IPS-18a (cell line): ENCODE results near the gene TSPAN19.

Experiments
- H3K27ac ChIP-seq: one replicate; pipeline ENCODE4 v1.5.1; 2013; ENCODE audit warnings: low read length
- H3K27me3 ChIP-seq: one replicate; pipeline ENCODE4 v1.6.1; 2013; ENCODE audit warnings: mild to moderate bottlenecking, low read length; ENCODE audit not compliant: control insufficient read depth, insufficient read depth
- H3K36me3 ChIP-seq: one replicate; pipeline ENCODE4 v1.6.1; 2013; ENCODE audit warnings: low read depth, low read length; ENCODE audit not compliant: control insufficient read depth
- H3K4me1 ChIP-seq: one replicate; pipeline ENCODE4 v1.6.1; 2013; ENCODE audit warnings: low read depth, low read length; ENCODE audit not compliant: control insufficient read depth
- H3K4me3 ChIP-seq: one replicate; pipeline ENCODE4 v1.5.1; 2013; ENCODE audit warnings: low read length
- H3K9ac ChIP-seq: one replicate; pipeline ENCODE4 v1.6.1; 2013; ENCODE audit warnings: mild to moderate bottlenecking, low read length, moderate library complexity
- H3K9me3 ChIP-seq: one replicate; pipeline ENCODE4 v1.6.1; 2013; ENCODE audit warnings: low read depth, low read length; ENCODE audit not compliant: control insufficient read depth

Gene TSPAN19

GRCh38 chr12:85000729-85001128 is 35.3 kb downstream of the TSPAN19 start:
- H3K27me3 ChIP-seq: no peaks in the 10 kb centered on the region
- no peak overlapping the region for H3K4me3 ChIP-seq
- H3K9me3 ChIP-seq: no peaks in the 10 kb centered on the region
- no peak overlapping the region for H3K9ac ChIP-seq
- no peaks in the 10 kb centered on the region for H3K36me3 ChIP-seq
- H3K27ac ChIP-seq: no peak overlapping the region
- peaks cover 21% of the 10 kb centered on the region for H3K4me1 ChIP-seq

GRCh38 chr12:84998341-84998740 is 37.7 kb downstream of the TSPAN19 start:
- Histone ChIP-seq H3K4me1 (peaks cover 4% of the 10 kb centered on the region), H3K27ac (no peak overlapping the region), H3K4me3 (no peak overlapping the region), H3K27me3 (no peaks in the 10 kb centered on the region), H3K9ac (no peak overlapping the region), H3K36me3 (no peaks in the 10 kb centered on the region), H3K9me3 (no peaks in the 10 kb centered on the region)

DNA sequence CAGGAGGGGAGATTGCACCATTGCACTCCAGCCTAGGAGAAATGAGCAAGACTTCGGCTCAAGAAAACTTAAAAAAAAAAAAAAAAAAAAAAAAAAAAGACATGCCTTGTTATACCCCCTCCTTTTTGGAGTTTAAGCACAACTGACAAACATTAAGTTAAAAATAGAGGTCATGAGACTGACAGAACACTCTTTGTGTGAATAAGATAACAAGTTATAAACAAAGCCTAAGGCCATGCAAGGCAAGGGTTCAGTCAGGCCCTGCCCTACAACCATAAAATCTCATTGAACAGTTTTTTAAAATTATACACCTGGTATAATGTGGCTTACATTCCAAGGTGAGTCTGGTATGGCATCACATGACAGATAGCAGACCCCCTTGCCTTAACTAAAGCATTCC is 39.3 kb downstream of the TSPAN19 start:
- no peak overlapping the region for H3K4me3 ChIP-seq
- H3K4me1 ChIP-seq: peaks cover 4% of the 10 kb centered on the region
- no peaks in the 10 kb centered on the region for H3K27me3 ChIP-seq
- no peaks in the 10 kb centered on the region for H3K36me3 ChIP-seq
- H3K9ac ChIP-seq: no peak overlapping the region
- no peak overlapping the region for H3K27ac ChIP-seq
- no peaks in the 10 kb centered on the region for H3K9me3 ChIP-seq

- Histone ChIP-seq H3K9ac (no peak overlapping the region), H3K9me3 (no peaks in the 10 kb centered on the region), H3K4me1 (peaks cover 4% of the 10 kb centered on the region), H3K27me3 (no peaks in the 10 kb centered on the region), H3K36me3 (no peaks in the 10 kb centered on the region), H3K4me3 (no peak overlapping the region), H3K27ac (no peak overlapping the region)
Measured at GRCh38 chr12:84995641-84996040, 40.4 kb downstream of the TSPAN19 start.

GRCh38 chr12:84994426-84994825 is 41.7 kb downstream of the TSPAN19 start:
- Histone ChIP-seq H3K27ac (no peak overlapping the region), H3K9me3 (no peaks in the 10 kb centered on the region), H3K27me3 (no peaks in the 10 kb centered on the region), H3K9ac (no peak overlapping the region), H3K4me1 (peaks cover 4% of the 10 kb centered on the region), H3K4me3 (no peak overlapping the region), H3K36me3 (no peaks in the 10 kb centered on the region)

GRCh38 chr12:84986586-84986985 is 49.5 kb downstream of the TSPAN19 start:
- H3K4me3 ChIP-seq: no peak overlapping the region
- H3K4me1 ChIP-seq: peaks cover 9% of the 10 kb centered on the region
- H3K27me3 ChIP-seq: no peaks in the 10 kb centered on the region
- no peak overlapping the region for H3K9ac ChIP-seq
- no peaks in the 10 kb centered on the region for H3K9me3 ChIP-seq
- no peaks in the 10 kb centered on the region for H3K36me3 ChIP-seq
- H3K27ac ChIP-seq: no peak overlapping the region

GRCh38 chr12:84986117-84986516 is 50.0 kb downstream of the TSPAN19 start:
- no peaks in the 10 kb centered on the region for H3K27me3 ChIP-seq
- H3K9me3 ChIP-seq: no peaks in the 10 kb centered on the region
- no peaks in the 10 kb centered on the region for H3K36me3 ChIP-seq
- no peak overlapping the region for H3K9ac ChIP-seq
- no peak overlapping the region for H3K4me3 ChIP-seq
- H3K4me1 ChIP-seq: peaks cover 9% of the 10 kb centered on the region
- no peak overlapping the region for H3K27ac ChIP-seq

DNA sequence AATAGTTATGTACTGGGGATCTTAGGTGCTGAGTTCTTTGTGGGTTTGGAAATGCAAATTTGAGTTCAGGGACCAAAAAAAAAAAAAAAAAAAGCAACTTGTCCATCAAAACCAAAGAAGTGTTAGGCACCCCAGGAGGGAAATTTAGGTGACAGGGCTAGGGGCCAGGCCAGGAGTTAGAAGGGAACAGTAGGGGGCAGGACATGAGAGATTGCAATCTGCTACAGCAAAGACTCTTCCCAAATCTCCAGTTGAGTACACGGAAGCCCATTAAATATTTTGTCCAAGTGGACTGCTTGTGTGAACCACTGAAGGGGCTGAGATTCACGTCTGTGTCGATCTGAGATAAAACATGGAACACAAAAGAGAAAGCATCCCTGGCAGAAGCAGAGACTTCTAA is 52.8 kb downstream of the TSPAN19 start:
- no peak overlapping the region for H3K27ac ChIP-seq
- no peaks in the 10 kb centered on the region for H3K36me3 ChIP-seq
- H3K9me3 ChIP-seq: no peaks in the 10 kb centered on the region
- H3K4me3 ChIP-seq: no peak overlapping the region
- H3K4me1 ChIP-seq: peaks cover 14% of the 10 kb centered on the region
- no peak overlapping the region for H3K9ac ChIP-seq
- no peaks in the 10 kb centered on the region for H3K27me3 ChIP-seq

DNA sequence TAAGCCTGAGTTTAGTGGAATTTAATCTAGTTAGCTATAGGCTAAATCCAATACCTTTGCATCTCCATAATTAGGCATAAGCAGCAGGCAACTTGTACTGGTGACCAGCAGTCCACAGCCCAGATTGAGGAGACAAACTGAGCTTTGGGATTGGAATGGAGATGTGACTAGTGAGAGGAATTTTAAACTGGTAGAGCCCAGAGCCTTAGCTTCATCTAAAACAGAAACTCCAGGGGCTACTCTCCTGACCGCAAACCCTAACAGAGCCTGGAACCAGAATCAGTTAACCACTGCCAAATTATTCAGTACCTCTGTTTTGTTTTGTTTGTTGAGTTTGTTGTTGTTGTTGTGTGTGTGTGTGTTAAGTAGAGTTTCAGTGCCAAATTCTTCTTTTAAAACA is 53.2 kb downstream of the TSPAN19 start:
- no peaks in the 10 kb centered on the region for H3K27me3 ChIP-seq
- H3K36me3 ChIP-seq: no peaks in the 10 kb centered on the region
- no peaks in the 10 kb centered on the region for H3K9me3 ChIP-seq
- H3K4me3 ChIP-seq: no peak overlapping the region
- H3K4me1 ChIP-seq: peaks cover 14% of the 10 kb centered on the region
- H3K27ac ChIP-seq: no peak overlapping the region
- H3K9ac ChIP-seq: no peak overlapping the region

DNA sequence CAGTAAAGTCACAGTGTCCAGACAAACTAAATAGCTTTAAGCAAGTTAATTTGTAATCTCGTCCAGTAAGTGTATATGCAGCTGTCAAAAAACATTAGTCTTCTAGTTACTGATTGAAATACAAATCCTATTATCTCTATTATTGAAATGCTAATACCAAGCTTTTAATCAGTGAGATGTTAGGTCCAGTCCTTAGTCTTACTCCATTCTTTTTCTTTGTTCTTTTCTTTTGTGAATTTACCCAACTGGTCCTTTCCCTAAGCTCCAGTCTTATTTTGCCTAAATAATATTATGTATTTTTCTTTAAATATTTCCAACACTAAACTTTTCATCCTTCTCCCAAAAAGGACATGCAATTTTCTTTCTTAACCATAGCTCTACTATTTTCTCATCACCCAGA is 57.2 kb downstream of the TSPAN19 start:
- H3K4me3 ChIP-seq: no peak overlapping the region
- no peaks in the 10 kb centered on the region for H3K27me3 ChIP-seq
- H3K4me1 ChIP-seq: peaks cover 19% of the 10 kb centered on the region
- H3K36me3 ChIP-seq: no peaks in the 10 kb centered on the region
- no peak overlapping the region for H3K9ac ChIP-seq
- H3K9me3 ChIP-seq: no peaks in the 10 kb centered on the region
- no peak overlapping the region for H3K27ac ChIP-seq

GRCh38 chr12:84976133-84976532 is 59.9 kb downstream of the TSPAN19 start:
- Histone ChIP-seq H3K27ac (no peak overlapping the region), H3K9ac (no peak overlapping the region), H3K4me3 (no peak overlapping the region), H3K36me3 (no peaks in the 10 kb centered on the region), H3K27me3 (no peaks in the 10 kb centered on the region), H3K9me3 (no peaks in the 10 kb centered on the region), H3K4me1 (peaks cover 10% of the 10 kb centered on the region)

- Histone ChIP-seq H3K9ac (no peak overlapping the region), H3K9me3 (no peaks in the 10 kb centered on the region), H3K27ac (no peak overlapping the region), H3K4me3 (no peak overlapping the region), H3K36me3 (no peaks in the 10 kb centered on the region), H3K27me3 (no peaks in the 10 kb centered on the region), H3K4me1 (peaks cover 10% of the 10 kb centered on the region)
Measured at GRCh38 chr12:84974155-84974815, 61.8 kb downstream of the TSPAN19 start.
